GM19240 (cell line): ENCODE data around the gene AKNAD1.

ENCODE experiments used
- DNase-seq: peaks from one replicate; pipeline ENCODE4 v3.0.0; 2011; ENCODE audit warnings: low spot score; ENCODE audit not compliant: insufficient read length

Gene AKNAD1

DNA sequence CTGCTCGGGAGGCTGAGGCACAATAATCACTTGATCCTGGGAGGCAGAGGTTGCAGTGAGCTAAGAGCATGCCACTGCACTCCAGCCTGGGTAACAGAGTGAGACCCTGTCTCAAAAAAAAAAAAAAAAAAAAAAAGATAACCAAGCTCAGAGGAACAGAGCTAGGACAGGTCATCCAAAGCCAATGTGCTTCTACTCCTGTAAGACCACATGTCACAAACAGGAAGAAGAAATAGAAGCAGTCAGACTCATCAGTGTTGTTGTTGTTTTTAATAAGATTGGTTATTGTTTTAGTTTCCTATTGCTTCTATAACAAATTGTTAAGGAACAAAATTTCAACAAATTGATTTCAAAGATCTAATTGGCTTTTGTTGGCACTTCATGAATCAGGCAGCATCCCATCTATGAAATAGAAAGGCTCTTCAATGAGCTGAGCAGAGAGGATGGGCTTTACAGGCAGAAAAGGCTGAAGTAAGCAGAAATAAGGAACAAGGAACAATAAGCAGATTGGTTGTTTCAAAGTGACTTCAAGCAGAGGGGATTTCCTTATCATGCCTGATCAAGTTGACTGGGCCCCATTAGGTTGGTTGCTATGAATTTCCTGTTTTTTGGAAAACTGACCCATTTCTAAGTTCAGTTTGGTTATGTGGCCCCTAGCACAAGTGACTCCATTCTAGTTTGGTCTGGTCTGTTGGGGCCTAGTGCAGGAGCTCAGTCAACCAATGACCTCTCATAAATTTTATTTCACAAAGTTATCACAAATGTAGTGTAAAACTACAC is 6.0 kb upstream of the AKNAD1 start:
- DNase-seq, result no peak

- DNase-seq, result no peak
Measured at GRCh38 chr1:108862017-108862610, 5.2 kb upstream of the AKNAD1 start.

GRCh38 chr1:108861566-108861965 is 4.7 kb upstream of the AKNAD1 start:
- no peak for DNase-seq

DNA sequence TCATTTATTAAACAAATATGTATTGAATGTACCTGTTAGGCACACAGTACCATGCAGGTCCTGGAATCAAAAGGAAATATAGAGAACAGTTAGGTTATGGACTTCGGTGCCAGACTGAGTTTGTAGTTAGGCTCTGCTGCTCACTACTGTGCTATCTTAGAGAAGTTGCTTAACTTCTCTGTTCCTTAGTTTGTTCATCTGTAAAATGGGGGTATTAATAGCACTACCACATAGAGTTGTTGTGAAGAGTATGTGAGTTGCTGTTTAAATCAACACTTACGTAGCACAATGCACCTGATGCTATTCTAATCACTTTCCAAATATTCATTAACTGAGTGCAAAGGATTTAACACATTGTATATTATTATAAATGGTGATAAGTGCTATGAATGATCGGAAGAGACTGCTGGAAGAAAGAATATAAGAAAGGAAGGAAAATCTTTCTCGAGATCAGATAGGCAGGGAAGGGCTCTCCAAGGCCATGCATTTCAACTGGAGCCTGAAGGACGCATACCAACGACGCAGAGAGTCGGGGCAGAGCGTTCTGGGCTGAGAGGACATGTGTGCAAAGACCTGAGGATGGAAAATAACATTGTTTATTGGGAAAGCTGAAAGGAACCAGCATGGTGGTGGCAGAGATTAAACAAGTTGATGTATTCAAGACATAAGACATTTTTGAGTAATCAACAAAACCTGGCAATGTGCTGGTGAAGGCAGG is 3.5 kb upstream of the AKNAD1 start:
- DNase-seq, result no peak

DNA sequence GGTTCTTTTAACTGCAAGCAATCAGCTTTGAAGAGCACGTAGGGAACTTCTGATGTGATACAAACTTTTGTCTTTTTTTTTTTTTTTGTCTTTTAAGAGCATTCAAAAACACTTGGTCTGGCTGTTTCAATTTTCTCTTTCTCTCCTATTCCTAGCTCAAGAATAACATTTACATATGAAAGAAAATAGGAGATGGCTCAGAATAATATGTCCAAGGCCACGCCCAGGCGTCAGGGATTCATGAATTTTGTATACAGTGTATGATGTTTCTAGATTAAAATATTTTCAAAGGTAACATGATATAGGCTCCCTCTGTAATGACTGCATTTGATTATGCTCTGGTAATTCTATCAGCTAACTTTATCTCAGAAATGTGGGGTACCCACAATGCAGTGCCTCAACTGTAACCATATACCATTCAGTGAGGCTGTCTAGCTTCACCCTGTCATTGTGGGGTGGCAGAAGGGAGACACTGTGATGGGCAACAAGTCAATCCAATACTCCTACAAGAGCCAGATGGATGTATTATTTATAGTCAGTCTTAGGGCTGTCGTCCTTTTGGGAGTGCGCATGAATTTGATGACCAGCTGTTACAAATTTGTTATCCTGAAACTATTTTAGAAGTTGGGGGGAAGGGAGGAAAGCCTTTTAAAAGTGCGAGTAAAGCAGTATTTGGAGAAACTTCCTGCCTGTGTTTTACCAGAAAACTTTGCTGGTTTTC is 1.5 kb upstream of the AKNAD1 start:
- no peak for DNase-seq

DNA sequence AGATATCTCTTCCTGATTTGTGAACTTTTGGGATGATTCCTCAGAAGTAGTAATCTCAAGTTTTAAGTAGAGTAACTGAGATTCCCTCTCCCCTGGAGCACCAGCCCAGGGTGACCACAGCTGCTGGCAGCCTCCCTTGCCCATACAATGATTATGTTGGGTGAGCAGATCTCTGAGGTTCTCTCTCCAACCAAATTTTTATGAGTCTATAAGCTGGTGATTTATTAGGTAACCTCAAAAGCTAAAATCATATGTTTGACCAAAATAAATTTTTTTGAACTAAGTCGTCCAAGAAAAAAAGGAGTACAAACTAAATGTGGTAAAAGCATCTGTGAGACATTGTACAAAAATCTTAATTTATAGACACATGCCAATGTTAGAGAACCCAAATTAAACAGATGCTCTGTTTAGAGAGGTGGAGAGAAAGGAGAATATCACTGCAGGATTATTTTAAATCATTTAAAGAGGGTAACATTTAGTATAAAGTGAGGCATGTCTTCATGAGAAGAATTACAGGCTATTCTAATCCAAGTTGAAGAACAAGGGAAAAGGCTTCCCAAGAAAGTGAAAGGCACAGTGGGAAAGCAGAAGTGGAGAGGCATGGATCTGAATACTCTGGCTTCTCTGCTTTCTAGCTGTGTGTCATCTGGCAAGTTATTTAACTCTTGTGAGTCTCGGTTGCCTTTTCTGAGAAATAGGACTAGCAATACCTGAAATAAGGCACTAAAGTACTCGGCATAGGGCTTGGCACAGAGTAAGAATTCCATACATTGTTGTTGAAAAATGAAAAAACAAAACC is 2.5 kb downstream of the AKNAD1 start:
- no peak for DNase-seq

- no peak for DNase-seq
Measured at GRCh38 chr1:108852221-108852975, 4.5 kb downstream of the AKNAD1 start.

- DNase-seq, result no peak
Measured at GRCh38 chr1:108851567-108851966, 5.3 kb downstream of the AKNAD1 start.

DNA sequence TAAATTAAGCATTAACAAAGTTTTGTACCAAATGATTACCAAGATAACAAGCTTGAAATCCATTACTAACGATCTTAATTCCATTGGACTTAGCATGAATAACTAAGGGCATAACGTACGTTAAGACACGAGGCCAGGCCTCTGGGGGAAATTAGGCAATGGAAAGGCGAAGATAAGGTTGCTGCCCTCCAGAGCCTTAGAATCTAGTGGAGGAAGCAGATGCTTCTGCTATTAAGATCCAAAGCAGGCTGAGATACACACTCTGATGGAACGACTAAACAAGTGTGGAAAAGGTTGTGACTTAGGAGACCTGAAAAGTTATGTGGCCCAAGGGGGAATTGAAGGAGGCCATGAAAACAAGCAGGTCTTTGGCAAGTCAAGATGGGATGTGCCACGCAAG is 6.0 kb downstream of the AKNAD1 start:
- no peak for DNase-seq

GRCh38 chr1:108848806-108849205 is 8.1 kb downstream of the AKNAD1 start:
- DNase-seq, result no peak

GRCh38 chr1:108847494-108847893 is 9.4 kb downstream of the AKNAD1 start:
- DNase-seq, result no peak

DNA sequence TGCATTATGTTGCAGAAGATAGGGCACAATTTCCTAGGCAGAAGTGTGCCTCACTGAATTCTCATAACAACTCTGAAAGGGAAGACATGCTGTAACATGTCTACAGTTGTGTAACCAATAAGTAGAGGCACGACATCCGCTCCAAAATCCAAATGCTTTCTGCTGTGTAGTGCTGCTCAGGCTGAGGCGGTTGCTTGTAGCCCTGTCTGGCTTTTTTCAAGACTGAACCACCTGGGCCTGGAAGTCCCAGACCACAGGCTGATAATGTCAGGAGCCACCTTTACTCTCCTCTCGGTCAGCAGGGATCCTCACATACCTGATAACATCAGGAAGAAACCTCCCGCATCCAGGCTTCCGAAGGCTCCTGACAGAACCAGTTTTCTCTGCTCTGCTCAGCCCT is 10.9 kb downstream of the AKNAD1 start:
- no peak for DNase-seq

GRCh38 chr1:108845446-108845845 is 11.4 kb downstream of the AKNAD1 start:
- no peak for DNase-seq

- DNase-seq, result no peak
Measured at GRCh38 chr1:108843390-108844137, 13.3 kb downstream of the AKNAD1 start.

DNA sequence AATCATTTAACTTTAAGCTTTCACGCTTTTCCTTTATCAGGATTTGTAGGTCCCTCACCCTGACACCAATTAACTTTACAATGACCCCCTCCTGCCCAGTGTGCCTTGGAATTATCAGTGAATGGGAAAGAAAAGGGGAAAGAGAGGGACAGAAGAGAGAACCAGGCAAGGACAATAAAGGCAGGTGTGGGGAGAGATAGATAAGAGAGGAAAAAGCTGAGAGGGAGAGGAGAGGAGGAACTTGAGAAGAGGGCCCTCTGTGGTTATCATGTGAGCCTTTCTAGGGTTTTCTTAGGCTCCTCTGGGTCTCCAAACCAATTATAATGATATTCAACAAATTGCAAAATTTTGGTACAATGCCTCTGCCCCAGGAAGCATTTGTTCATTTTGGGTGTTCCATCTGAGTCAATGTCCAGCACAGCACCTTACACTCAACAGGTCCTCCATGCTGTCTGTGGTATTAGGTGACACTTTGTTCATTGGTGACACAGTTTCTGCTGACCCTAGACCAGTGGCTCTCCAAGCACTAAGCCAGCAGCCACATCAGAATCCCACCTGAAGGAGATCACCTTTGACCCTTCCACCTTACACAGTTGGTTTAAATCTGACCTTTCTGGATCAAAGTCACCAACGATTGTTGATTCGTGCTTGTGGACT is 14.2 kb downstream of the AKNAD1 start:
- no peak for DNase-seq

DNA sequence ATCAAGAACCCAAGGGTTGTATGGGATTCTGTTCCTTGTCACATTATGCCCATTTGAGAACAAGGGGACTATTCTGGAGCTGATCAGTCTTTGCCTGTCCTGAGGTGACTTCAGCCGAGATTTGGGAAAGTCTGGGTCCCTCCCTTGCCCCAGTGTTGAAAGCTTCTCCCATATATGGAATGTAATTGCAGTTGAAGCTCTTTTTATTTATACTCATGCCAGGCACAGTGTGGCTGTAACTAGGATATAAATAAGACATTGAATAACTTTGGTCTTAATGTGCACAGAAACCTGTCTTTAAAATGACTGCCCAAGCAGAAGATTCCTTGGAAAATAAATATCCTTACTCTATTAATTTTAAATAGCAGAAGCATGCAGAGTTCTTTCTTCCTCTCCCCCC is 15.2 kb downstream of the AKNAD1 start:
- no peak for DNase-seq

DNA sequence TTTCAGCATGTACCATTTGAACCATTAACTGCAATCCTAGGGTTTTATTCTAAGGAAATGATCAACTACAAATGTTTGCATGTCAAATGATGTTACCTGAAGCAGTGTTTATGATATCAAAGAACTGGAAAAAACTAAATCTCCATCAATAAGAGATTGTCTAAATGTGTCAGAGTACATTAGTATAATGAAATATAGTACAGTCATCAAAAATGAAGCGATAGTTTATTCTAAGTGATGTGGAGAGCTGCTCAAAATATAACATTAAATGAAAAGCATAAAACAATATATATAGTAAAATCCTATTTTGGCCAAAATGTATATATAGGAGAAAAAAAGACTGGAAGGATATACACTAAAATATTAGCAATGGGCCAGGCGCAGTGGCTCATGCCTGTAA is 24.0 kb downstream of the AKNAD1 start:
- DNase-seq, result no peak

DNA sequence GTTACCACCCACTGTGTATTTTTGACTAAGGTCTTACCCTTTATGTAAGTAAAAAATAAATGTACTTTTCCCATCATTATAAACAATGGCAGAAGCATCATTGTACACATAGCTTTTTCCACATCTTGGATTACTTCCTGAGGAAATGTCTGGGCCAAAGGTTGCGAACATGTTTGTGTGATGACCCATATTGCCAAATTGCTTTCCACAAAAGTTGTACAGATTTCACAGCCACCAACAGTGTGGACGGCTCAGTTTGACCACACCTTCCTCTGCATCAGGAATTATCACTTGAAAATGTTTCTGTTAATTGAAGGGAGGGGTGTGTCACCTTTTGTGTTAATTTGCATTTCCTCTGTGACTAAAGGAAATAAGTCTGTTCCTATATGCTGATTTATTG is 25.7 kb downstream of the AKNAD1 start:
- no peak for DNase-seq
